GM12874 (cell line): ENCODE data around the gene LRMDA.

Experiments used
- CTCF ChIP-seq: IDR thresholded peaks from 2 replicates; pipeline ENCODE4 v1.5.1; 2011; ENCODE audit warnings: low read depth, mild to moderate bottlenecking, control low read depth, low read length, moderate library complexity; ENCODE audit not compliant: insufficient read depth

LRMDA gene

GRCh38 chr10:75877877-75878276, 446.5 kb downstream of the LRMDA start:
- TF ChIP-seq CTCF = no peak

DNA sequence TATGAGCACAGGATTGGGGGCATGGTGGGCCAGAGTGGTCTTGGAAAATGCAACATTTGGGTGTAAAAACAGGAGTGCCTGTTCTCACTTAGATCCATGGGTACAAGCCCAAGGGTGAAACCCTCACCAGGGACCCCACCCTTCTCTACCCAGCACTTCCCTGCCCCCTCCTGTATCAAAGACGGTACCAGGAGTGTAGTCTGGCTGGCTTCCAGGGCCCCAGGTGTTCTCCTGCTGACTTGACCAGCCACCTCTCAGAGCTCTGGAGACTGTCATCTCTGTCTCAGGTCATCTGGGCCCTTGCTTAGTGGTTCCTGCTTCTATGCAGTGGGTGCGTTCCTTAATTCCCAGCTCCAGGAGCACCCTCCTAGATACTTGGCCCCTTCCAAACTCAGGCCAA, 447.2 kb downstream of the LRMDA start:
- no peak for TF ChIP-seq CTCF

- TF ChIP-seq CTCF = no peak
Measured at GRCh38 chr10:75880031-75880775, 448.8 kb downstream of the LRMDA start.

- no peak for TF ChIP-seq CTCF
Measured at GRCh38 chr10:75883081-75884072, 452.0 kb downstream of the LRMDA start.

DNA sequence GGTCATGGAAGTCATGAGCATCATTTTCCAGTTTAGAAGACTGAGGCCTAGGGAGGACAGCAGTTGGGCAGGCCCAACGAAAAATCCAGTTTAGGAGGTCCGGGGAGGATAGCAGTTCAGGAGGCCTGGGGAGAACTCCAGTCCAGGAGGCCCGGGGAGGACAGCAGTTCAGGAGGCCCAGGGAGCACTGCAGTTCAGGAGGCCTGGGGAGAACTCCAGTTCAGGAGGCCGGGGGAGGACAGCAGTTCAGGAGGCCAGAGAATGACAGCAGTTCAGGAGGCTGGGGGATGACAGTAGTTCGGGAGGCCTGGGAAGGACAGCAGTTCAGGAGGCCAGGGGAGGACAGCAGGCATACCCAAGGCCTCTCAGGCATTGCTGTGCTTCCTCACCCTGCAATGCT, 453.4 kb downstream of the LRMDA start:
- no peak for TF ChIP-seq CTCF

GRCh38 chr10:75887369-75887768, 455.9 kb downstream of the LRMDA start:
- TF ChIP-seq CTCF = no peak

GRCh38 chr10:75887992-75888680, 456.7 kb downstream of the LRMDA start:
- TF ChIP-seq CTCF = no peak
